NB4 (cell line): ENCODE data around the gene RFC5.

Experiments used
- CTCF ChIP-seq: IDR thresholded peaks from one replicate; pipeline ENCODE4 v1.5.1; 2012; ENCODE audit warnings: low read depth, low read length
- MAX ChIP-seq: IDR thresholded peaks from 2 replicates; pipeline ENCODE4 v1.6.1; 2011; ENCODE audit warnings: low read depth, low read length
- MYC ChIP-seq: IDR thresholded peaks from 2 replicates; pipeline ENCODE4 v1.6.1; 2011; ENCODE audit warnings: low read depth, low read length

DNA sequence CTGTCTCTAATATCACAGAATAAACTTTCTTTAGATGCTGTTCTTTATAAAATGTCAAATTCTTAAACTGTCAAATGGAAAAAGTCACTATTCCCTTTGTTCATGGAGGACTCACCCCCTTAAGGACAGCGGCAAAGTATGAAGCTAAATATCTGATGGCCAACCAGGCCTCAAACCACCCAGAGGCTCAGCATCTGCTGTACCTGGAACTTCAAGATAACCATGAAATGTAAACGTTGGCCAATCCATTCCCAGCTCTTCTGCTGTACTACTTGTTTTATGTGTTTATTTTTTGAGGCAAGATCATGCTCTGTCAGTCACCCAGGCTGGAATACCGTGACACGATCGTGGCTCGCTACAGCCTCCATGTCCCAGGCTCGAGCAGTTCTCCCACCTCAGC is 15.7 kb downstream of the RFC5 start:
- no peak for TF ChIP-seq CTCF
- no peak for TF ChIP-seq MAX
- TF ChIP-seq MYC = no peak
